Measurements from ENCODE around the gene TSFM. TPM values are rescaled to one million over a fixed set of nuclear protein-coding genes. Genes with fewer than 3 reads are reported as not detected.

The TSFM gene
- total and polyA plus RNA-seq, 8 donors, result 7.2 to 16.7 (median 13.5) TPM

DNA sequence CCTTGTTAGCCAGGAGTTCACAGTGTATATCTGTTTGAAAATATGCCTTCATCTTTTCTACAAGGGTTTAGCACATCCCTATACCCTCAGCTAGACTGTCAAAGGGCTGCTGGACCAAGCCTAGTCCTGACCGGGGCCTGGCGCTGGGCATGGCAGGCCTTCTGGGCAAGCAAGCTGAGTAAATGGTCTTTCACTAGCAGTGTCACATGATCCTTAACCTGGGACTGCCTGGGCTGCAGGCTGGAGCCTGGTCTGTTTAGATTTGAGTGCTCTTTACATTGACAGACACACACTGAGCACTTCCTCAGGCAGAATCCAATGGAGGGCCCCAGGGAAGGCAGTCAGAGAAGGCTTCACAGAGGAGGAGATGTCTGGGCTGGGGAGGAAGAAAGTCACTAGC, 42.9 kb downstream of the TSFM start:
- Histone ChIP-seq H3K27ac (no peak overlapping the region), H3K36me3 (peaks cover 9 to 81% (median 67%) of the 10 kb centered on the region in 3 donors), H3K4me3 (no peak overlapping the region), H3K27me3 (no peaks in the 10 kb centered on the region), H3K4me1 (peaks cover under 1 to 1% (median under 1%) of the 10 kb centered on the region in 3 donors), H3K9me3 (no peaks in the 10 kb centered on the region)
- TF ChIP-seq, protein P1, sequence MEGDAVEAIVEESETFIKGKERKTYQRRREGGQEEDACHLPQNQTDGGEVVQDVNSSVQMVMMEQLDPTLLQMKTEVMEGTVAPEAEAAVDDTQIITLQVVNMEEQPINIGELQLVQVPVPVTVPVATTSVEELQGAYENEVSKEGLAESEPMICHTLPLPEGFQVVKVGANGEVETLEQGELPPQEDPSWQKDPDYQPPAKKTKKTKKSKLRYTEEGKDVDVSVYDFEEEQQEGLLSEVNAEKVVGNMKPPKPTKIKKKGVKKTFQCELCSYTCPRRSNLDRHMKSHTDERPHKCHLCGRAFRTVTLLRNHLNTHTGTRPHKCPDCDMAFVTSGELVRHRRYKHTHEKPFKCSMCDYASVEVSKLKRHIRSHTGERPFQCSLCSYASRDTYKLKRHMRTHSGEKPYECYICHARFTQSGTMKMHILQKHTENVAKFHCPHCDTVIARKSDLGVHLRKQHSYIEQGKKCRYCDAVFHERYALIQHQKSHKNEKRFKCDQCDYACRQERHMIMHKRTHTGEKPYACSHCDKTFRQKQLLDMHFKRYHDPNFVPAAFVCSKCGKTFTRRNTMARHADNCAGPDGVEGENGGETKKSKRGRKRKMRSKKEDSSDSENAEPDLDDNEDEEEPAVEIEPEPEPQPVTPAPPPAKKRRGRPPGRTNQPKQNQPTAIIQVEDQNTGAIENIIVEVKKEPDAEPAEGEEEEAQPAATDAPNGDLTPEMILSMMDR (IDR thresholded peaks at IDR 0.05), result no peak
- FAIRE-seq (no peak), ATAC-seq (no peak), DNase-seq (no peak)
- 93 to 100% methylated on average over 2 of the region's 2 CpGs for WGBS, 2 donors
- intact Hi-C loops (cut with DNase I), result no loop called here

DNA sequence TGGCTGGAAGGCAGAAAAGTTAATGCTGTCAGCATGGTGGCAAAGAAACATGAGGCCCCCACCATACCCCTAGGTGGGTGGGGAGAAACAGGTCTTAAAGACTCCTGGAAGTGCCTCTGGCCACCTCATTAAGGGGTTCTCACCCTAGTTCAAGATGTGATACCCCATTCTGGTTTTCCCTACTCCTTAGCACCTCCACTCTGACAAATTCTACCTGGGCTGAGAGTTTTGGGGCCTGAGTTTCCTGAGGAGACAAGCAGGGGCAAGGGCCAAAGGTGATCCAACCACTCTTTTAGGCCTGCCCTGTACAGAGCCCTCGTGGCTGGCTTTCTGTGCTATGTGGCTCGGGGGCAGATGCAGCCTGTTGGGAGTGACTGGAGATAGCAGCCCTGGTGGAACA, 43.8 kb downstream of the TSFM start:
- no peak for FAIRE-seq
- Histone ChIP-seq H3K9me3 (no peaks in the 10 kb centered on the region), H3K27ac (no peak overlapping the region), H3K4me3 (no peak overlapping the region), H3K36me3 (peaks cover 9 to 76% (median 64%) of the 10 kb centered on the region in 3 donors), H3K27me3 (no peaks in the 10 kb centered on the region), H3K4me1 (peaks cover 3 to 10% (median 4%) of the 10 kb centered on the region in 3 donors)
- 85 to 88% methylated on average over 2 of the region's 2 CpGs for WGBS, 2 donors
- intact Hi-C loops (cut with DNase I), result no loop called here
- TF ChIP-seq, protein P1 (IDR thresholded peaks at IDR 0.05), result no peak
- DNase-seq, result no peak
- ATAC-seq, result no peak

DNA sequence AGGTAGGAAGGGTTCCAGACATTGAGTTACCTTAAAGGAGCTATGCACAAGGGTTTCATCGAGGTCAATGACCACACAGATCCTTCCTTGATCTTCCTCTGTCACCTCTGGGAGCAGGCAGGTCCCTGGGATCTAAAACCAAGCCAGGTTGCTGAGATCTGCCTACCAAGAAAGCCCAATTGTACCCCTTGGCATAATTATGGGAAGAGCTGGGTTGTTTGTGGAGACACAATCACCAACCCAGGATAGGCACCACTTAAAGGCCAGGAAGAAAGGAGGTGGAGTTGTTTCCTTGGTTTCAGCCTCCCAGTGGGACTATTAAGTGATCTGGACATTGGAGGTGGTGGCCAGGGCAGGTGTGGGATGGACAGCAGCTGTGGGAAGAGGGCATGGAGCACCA, 44.4 kb downstream of the TSFM start:
- intact Hi-C loops (cut with DNase I), result no loop called here
- no peak overlapping the region for H3K27ac ChIP-seq
- TF ChIP-seq, protein P1 (IDR thresholded peaks at IDR 0.05), result no peak
- no peak overlapping the region for H3K4me3 ChIP-seq
- no peak for FAIRE-seq
- DNase-seq, result no peak
- WGBS, 2 donors, result 63 to 69% methylated on average over 1 of the region's 1 CpG
- no peak for ATAC-seq
- H3K4me1 ChIP-seq, result peaks cover 9 to 15% (median 9%) of the 10 kb centered on the region in 3 donors
- H3K36me3 ChIP-seq, result peaks cover 9 to 70% (median 63%) of the 10 kb centered on the region in 3 donors
- no peaks in the 10 kb centered on the region for H3K9me3 ChIP-seq
- H3K27me3 ChIP-seq, result no peaks in the 10 kb centered on the region

DNA sequence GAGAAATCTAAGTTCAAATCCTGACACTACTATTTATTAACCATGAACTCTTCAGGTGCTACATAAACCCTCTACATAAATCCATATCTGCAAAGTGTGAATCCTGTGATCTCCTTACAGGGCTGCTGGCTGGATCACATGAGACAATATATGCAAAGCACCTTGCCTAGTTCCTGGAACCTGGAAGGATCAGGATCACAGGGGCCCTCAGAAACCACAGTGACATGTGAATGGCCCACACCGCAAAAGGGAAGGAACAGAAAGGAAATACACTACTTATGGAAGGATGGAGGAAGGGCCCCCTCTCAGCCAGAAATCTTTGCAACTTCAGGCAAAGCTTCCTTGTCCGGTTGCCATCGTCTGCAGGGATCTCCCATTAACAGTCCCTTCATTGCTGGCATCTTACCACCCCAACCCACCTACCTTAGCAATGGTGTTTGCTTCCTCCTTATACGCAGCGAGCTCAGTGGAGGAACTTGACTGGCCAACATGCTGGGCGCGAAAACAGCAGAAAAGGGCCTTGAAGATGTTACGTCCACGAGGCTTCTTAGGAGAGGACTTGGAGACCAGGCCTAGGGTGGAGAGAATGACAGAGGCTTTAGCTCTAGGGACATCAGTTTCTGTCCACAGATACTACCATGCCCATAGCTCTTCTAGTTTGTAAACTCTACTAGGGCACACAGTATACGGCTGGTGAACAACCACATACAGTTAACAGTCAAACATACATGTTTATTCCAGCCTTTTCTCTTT, 46.6 kb downstream of the TSFM start:
- no peak overlapping the region for H3K27ac ChIP-seq

More for the DNA sequence above, 46.6 kb downstream of the TSFM start:
- peaks cover 24 to 38% (median 28%) of the 10 kb centered on the region in 3 donors for H3K4me1 ChIP-seq
- 65 to 76% methylated on average over 10 of the region's 10 CpGs for WGBS, 2 donors
- intact Hi-C loops (cut with DNase I), result no loop called here
- H3K9me3 ChIP-seq, result no peaks in the 10 kb centered on the region
- no peak overlapping the region for H3K4me3 ChIP-seq
- ATAC-seq (no peak), DNase-seq (no peak), FAIRE-seq (no peak)
- H3K27me3 ChIP-seq, result no peaks in the 10 kb centered on the region
- peaks cover 9 to 48% (median 41%) of the 10 kb centered on the region in 3 donors for H3K36me3 ChIP-seq
- TF ChIP-seq, protein P1 (IDR thresholded peaks at IDR 0.05), result no peak

Measured in pancreas (tissue), 10 donors.